ENCODE results near the gene UMPS.
"Not testable (repeated sequence)": the region's sequence is repeated elsewhere in the genome, so short reads cannot be mapped to it uniquely, and the experiment has no call there.

UMPS gene

GRCh38 chr3:124730129-124730940, at the start of gene UMPS:
Gene UMPS, plus strand, starts transcription at chr3:124730452. Its CDS starts 20 bp downstream, at chr3:124730472.
- DNase-seq: peak; percentile 92 to 95

DNA sequence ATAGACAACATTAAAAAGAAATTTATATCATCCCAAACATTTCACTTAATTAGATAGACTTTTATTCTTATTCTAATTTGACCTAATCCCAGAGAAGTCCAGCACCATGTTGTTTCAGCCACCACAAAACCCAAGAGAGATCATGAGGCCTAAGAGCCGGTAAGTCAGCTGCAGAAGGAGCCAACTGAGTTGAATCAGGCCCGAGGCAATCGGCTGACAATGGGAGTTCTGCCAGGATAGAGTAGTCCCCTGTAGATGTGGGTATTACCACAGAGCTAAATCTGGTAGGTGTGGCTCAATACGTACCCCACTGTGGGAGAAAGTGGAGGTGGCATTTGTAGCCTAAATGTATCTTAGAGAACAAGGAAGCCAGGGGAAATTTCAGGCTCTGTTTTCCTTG, 49.7 kb upstream of the UMPS start:
- no peak for DNase-seq

- no peak for DNase-seq
These were observed 48.0 kb upstream of the UMPS start for GRCh38 chr3:124682263-124682662.

DNA sequence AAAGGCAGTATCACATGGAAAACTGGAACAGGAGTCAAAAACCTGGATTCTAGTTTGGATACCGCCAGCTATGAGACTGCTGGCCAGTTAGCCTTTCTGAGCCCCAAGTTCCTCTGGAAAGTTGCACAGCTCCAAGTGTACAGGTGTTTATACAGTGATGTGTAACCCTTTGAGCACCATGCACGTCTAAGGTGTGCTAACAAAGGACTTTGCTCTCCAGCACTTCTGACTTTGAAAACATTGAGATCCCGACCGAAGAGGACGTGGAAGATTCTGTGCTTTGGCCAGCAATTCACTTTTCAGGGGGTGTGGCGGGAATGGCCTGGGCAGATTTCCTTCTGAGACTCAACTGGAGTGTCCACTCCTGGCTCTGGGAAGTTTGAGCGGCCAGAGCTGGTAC, 45.8 kb upstream of the UMPS start:
- no peak for DNase-seq

DNA sequence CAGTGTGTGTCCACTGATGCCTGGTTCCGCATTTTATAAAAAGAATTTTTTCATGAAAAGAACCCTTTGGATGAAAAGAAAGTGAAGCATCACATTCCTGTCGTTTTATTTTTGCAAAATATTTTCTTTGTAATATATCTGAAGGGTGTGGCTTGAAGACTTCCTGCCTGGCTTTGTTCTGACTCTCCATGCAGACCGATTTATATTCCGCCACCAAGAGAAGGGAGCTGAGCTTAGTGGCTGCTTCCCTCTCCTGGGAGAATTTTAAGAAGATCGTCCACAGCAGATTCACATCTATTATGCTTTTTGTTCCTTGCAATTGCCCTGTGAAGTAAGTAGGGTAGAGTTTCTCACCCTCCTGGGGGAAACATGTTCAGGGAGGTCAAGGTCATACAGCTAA, 45.2 kb upstream of the UMPS start:
- DNase-seq: no peak

DNA sequence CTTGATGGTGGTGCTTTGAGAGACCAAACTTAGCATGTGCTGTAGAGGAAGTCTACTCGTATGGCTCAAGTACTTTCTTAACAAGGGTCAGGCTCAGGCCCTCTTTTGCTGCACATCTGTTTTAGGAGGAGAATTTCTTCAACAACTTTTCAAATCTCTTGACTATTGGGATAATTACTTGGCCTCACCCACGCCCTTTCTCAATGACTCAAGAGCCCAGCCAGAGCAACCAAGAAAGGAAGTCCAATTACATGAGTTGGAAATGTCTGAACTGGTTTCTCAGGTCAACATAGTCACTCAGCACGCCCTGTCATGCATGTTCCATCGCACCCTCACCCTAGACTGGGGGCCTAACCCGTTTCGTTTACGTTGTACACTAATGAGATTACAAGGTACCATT, 44.8 kb upstream of the UMPS start:
- DNase-seq: no peak

GRCh38 chr3:124686028-124686670, 44.1 kb upstream of the UMPS start:
- no peak for DNase-seq

DNA sequence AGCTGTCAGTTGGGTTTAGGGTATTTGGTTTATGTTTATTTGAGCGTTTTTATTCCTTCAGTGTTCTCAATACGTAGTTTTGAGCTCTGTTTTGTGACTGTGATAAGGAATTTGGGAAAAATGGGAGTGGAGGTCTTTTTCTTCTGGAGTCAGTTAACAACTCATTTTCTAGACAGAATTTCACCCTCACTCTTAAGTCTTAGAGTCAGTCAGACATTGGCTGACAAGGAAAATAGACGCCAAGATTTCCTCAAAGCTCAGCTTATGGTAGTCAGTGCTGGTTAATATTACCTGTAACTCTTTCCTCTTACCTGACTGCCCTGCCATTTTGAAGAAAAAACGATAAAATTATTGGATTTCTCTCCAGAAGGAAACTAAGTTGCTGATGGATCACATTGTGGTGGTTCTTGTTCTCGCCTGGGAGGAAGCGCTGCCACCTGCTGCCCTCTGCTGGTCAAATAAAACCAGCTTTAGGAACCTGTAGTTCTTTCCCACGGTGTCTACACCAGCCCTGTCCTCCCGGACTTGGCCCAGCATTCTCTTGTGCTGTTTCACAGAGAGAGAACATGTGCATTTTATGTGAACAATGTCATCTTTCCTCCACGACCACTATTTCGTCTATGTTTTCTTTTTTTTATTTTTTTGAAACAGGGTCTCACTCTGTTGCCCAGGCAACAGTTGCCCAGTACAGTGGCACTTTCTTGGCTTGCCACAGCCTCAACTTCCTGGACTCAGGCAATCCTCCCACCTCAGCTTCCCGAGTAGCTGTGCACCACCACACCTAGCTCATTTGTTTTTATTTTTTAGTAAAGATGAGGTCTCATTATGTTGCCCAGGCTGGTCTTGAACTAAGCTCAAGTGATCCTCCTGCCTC, 41.4 kb upstream of the UMPS start:
- DNase-seq: peak; percentile 72 to 81

GRCh38 chr3:124691599-124691998, 38.7 kb upstream of the UMPS start:
- no peak for DNase-seq

GRCh38 chr3:124694486-124694885, 35.8 kb upstream of the UMPS start:
- DNase-seq: no peak

DNA sequence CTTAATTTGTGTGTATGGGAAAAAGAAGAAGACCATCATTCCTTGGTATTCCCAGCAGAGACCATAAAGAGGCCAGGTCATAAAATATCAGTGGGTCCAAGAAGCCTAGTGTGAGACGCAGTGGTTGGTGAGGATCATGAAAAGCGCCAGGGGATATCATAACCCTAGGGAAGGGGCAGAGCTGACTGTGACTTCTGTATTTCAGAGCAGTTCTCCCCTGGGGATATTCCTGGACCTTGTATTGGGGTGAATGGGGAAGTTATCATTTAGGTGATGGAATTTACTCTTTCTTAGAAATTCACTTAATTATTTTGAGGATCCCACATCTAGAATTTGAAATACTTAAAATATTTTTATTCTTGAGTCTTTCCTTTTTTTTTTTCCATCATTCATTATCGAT, 34.9 kb upstream of the UMPS start:
- no peak for DNase-seq

- DNase-seq: no peak
These were observed 34.2 kb upstream of the UMPS start for GRCh38 chr3:124696006-124696405.

DNA sequence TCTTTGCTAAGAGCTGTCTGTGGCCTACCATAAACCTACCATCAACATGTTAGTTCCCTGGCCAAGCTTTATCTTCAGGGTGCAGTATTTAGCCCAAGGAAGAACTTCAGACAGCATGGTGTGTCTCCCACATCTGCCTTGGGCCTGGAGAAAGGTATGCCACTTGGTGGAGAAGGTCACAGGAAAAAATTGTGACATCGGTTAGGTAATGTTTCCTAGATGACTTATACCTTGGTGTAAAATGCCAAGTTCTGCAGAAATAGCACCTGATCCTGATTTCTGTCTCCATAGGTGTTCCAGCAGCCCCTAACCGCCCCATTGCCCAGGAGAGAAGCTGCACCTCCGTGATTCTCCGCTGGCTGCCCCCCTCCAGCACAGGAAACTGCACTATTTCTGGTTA, 33.0 kb upstream of the UMPS start:
- no peak for DNase-seq

DNA sequence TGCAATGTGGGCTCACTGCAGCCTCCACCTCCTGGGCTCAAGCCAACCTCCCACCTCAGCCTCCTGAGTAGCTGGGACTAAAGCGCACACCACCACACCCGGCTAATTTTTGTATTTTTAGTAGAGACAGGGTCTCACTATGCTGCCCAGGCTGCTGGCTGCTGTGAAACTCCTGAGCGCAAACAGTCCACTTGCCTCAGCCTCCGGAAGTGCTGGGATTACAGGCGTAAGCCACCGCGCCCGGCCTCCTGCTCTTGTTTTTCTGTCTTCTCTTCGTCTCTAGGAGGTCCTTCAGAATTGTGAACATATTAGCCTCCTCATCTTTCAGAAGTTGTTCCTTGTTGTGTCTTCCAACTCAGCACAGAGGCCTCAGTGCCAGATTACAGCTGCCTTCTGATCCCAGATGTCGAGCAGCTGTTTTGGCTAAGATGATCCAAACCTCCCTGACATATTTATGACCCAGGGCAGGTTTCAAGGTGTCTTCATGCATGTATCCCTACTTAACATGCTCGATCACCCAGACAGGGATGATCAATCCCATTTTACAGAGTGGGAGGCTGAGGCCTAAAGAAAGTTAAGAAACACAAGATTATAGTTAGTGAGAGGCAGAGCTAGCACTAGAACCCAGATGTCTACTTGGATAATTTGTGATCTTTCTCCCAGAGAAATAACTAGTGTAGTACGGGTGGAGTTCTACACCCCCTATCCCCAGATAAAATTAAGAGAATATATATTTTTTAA, 32.1 kb upstream of the UMPS start:
- no peak for DNase-seq

- no peak for DNase-seq
These were observed 31.2 kb upstream of the UMPS start for GRCh38 chr3:124699051-124699450.

- DNase-seq: no peak
These were observed 30.4 kb upstream of the UMPS start for GRCh38 chr3:124699686-124700396.

DNA sequence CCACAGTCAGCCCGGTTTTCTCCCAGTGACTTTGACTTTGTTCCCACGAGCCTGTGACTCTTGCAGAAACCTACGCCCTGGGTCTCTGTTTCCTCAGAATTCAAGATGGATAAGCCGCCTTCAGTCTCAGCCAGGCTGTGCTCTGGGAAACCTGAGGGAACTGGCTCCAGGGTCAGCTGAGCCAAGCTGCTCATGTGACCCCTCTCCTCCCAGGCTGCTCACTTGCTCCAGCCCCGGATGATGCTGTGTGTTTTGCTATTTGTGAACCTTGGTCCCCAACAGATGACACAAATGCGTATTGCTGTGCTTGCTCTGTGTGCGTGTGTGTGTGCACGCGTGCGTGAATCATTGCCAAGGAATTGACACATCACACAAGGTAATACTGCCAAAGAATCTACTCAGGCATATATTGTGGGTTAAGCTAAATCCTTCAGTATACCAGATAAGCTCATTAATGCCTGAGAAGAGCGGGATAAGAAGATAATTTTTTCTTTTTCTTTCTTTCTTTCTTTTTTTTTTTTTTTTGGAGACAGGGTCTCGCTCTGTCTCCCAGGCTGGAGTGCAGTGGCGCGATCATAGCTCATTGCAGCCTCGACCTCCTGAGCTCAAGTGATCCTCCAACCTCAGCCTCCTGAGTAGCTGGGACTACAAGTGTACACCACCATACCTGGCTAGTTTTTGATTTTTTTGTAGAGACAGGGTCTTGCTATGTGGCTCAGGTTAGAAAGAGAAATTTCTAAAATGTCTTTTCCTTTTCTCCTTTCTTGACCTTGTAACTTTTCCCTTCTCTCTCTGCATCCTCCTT, 29.2 kb upstream of the UMPS start:
- no peak for DNase-seq

DNA sequence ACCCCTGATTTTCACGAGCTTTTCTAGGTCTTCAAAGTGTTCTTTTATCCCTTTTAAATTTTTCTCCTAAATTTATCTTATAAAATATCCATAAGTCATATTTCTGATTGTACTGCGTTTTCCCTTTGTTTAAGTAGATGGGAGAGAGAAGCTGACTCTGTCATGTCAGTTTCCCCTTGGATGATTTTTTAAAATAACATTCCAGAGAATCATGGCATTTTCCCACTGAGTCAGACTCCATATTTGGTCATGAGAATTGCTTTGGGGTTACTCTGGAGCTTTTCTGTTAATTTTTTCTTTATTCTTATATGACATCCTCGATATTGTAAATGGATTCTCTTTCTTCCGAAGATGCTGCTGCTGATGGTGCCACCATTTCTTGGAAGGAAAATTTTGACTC, 28.6 kb upstream of the UMPS start:
- no peak for DNase-seq

- no peak for DNase-seq
These were observed 27.3 kb upstream of the UMPS start for GRCh38 chr3:124702950-124703349.

DNA sequence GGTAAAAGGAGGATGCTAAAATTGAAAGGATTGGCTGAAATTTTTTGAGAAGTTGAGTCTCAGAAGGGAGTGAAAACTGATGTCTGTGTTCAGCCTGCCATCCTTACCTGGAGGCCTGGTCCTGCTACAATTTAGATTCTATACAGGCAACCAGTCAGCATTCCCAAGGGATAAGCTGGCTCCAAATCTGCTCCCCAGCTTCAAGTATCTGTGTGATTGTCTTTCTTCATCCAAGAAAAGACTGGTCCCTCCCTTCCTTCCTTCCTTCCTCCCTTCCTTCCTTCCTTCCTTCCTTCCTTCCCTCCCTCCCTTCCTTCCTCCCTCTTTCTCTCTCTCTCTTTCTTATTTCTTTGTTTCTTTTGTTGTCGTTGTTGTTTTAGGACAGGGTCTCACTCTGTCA, 24.7 kb upstream of the UMPS start:
- no peak for DNase-seq

DNA sequence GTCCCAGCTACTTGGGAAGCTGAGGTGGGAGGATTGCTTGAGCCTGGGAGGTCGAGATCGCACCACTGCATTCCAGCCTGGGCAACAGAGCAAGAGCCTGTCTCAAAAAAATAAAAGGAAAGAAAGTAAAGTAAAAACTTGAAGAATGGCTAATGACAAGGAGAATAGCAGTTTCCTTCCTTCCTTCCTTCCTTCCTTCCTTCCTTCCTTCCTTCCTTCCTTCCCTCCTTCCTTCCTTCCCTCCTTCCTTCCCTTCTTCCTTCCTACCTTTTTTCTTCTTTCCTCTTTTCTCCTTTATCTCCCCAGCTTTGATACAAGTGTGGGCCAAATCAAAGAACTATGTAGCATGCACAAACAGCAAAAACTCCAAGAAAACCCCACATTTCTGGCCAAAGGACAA, 23.0 kb upstream of the UMPS start:
- not testable (repeated sequence) for DNase-seq
